CD14-positive monocyte (primary cell): ENCODE measurements around the gene NFE2L2. TPM values are rescaled to one million over a fixed set of nuclear protein-coding genes. Genes with fewer than 3 reads are reported as not detected.

ENCODE experiments used
- DNase-seq, 3 donors: peaks; one replicate each; pipeline ENCODE4 v3.0.0-alpha.2; 2011 to 2022
- H2AFZ ChIP-seq: 2 replicates; pipeline ENCODE4 v1.6.0; 2012; ENCODE audit warnings: mild to moderate bottlenecking, low read depth, low read length, inconsistent platforms; ENCODE audit not compliant: insufficient read depth, poor library complexity, severe bottlenecking
- H3K27ac ChIP-seq, 2 donors: 1 replicate in 1 of 2; 2 replicates in 1 of 2; pipeline ENCODE4 v1.5.1; 2012 to 2013; ENCODE audit warnings: low read length in 2 of 2, control low read depth in 1 of 2, inconsistent platforms in 1 of 2, low read depth in 1 of 2, mild to moderate bottlenecking in 1 of 2
- H3K27me3 ChIP-seq, 2 donors: one replicate each; pipeline versions ENCODE4 v1.6.0 to v1.6.1; 2011 to 2013; ENCODE audit warnings: low read length in 2 of 2; ENCODE audit not compliant: control insufficient read depth in 2 of 2, insufficient read depth in 2 of 2
- H3K36me3 ChIP-seq, 2 donors: replicated peaks in 1 of 2; 1 replicate in 1 of 2; 2 replicates in 1 of 2; pipeline versions ENCODE4 v1.5.1 to v1.6.1; 2012 to 2013; ENCODE audit warnings: low read length in 2 of 2, control low read depth in 1 of 2, inconsistent platforms in 1 of 2, mild to moderate bottlenecking in 1 of 2; ENCODE audit not compliant: insufficient read depth in 2 of 2, control insufficient read depth in 1 of 2
- H3K4me1 ChIP-seq, 2 donors: 1 replicate in 1 of 2; 2 replicates in 1 of 2; pipeline versions ENCODE4 v1.5.1 to v1.6.1; 2012 to 2013; ENCODE audit warnings: low read length in 2 of 2, control low read depth in 1 of 2, inconsistent platforms in 1 of 2, mild to moderate bottlenecking in 1 of 2, moderate library complexity in 1 of 2; ENCODE audit not compliant: insufficient read depth in 2 of 2, control insufficient read depth in 1 of 2
- H3K4me2 ChIP-seq: replicated peaks from 2 replicates; pipeline ENCODE3; 2012; ENCODE audit warnings: low read length, moderate library complexity, mild to moderate bottlenecking; ENCODE audit not compliant: poor library complexity, severe bottlenecking; ENCODE audit errors: extremely low read depth
- H3K4me3 ChIP-seq, 3 experiments: fragments of 200-600 bp in 1 of 3; sonication (generic) in 1 of 3; replicated peaks in 1 of 3; 1 replicate in 2 of 3; 2 replicates in 1 of 3; pipeline ENCODE4 v1.5.1; 2011 to 2013; ENCODE audit warnings: low read length in 3 of 3, mild to moderate bottlenecking in 3 of 3, control low read depth in 2 of 3, low read depth in 2 of 3, inconsistent platforms in 1 of 3, moderate library complexity in 1 of 3
- H3K79me2 ChIP-seq: 2 replicates; pipeline ENCODE4 v1.6.0; 2012; ENCODE audit warnings: mild to moderate bottlenecking, control low read depth, inconsistent platforms, low read length, moderate library complexity; ENCODE audit not compliant: insufficient read depth
- H3K9ac ChIP-seq: 2 replicates; pipeline ENCODE4 v1.6.0; 2017; ENCODE audit warnings: low read length, mild to moderate bottlenecking; ENCODE audit not compliant: insufficient read depth, poor library complexity, severe bottlenecking
- H3K9me3 ChIP-seq, 2 donors: replicated peaks in 1 of 2; 1 replicate in 1 of 2; 2 replicates in 1 of 2; pipeline versions ENCODE4 v1.5.1 to v1.6.1; 2012 to 2013; ENCODE audit warnings: low read length in 2 of 2, control low read depth in 1 of 2; ENCODE audit not compliant: control insufficient read depth in 1 of 2, insufficient read depth in 1 of 2
- H4K20me1 ChIP-seq: 2 replicates; pipeline ENCODE4 v1.6.0; 2012; ENCODE audit warnings: mild to moderate bottlenecking, low read length, control low read depth, moderate library complexity; ENCODE audit not compliant: insufficient read depth
- H3K27ac Mint-ChIP-seq, 7 donors: one replicate each; pipeline ENCODE4 v1.8.0; 2020; ENCODE audit warnings: mild to moderate bottlenecking in 7 of 7, mixed read lengths in 7 of 7, moderate library complexity in 6 of 7, inconsistent platforms in 2 of 7
- H3K27me3 Mint-ChIP-seq, 3 donors: one replicate each; pipeline ENCODE4 v1.8.0; 2021 to 2022; ENCODE audit warnings: low read depth in 3 of 3, mild to moderate bottlenecking in 3 of 3, mixed read lengths in 3 of 3, moderate library complexity in 3 of 3, inconsistent platforms in 1 of 3
- H3K36me3 Mint-ChIP-seq, 2 donors: one replicate each; pipeline ENCODE4 v1.8.0; 2020; ENCODE audit warnings: mixed read lengths in 2 of 2, inconsistent platforms in 1 of 2, mild to moderate bottlenecking in 1 of 2
- H3K4me1 Mint-ChIP-seq: one replicate; pipeline ENCODE4 v1.8.0; 2020; ENCODE audit warnings: mild to moderate bottlenecking, mixed read lengths
- H3K4me3 Mint-ChIP-seq, 2 donors: one replicate each; pipeline ENCODE4 v1.8.0; 2020; ENCODE audit warnings: mild to moderate bottlenecking in 2 of 2, mixed read lengths in 2 of 2, moderate library complexity in 1 of 2
- H3K9me3 Mint-ChIP-seq, 7 donors: one replicate each; pipeline ENCODE4 v1.8.0; 2020 to 2022; ENCODE audit warnings: mixed read lengths in 7 of 7, mild to moderate bottlenecking in 6 of 7, moderate library complexity in 6 of 7, inconsistent platforms in 2 of 7
- CTCF ChIP-seq: fragments of 200-600 bp; IDR thresholded peaks from one replicate; pipeline ENCODE4 v1.8.0; 2022; ENCODE audit warnings: antibody characterized with exemption, mild to moderate bottlenecking
- WGBS: methylation state at CpG from one replicate; pipeline ENCODE4 v1.1.5; 2013; ENCODE audit warnings: missing lambda C conversion rate; ENCODE audit not compliant: insufficient coverage; 5-methylcytosine and 5-hydroxymethylcytosine counted together
- intact Hi-C, 2 donors: fragments of 100-400 bp; cut with micrococcal nuclease; formaldehyde crosslinking; loops; one replicate each; pipeline versions ENCODE4 v1.15.0 to v1.15.1; 2023
- polyA plus RNA-seq, 3 donors: library from polyadenylated mRNA; depleted of rRNA in 1 of 3; unstranded in 2 of 3; stranded (reverse) in 1 of 3; fragments of 300-500 nt in 2 of 3; fragments of >200 nt in 1 of 3; fragmentation: Illumina TruSeq in 2 of 3; gene quantifications; 1 replicate in 2 of 3; 2 replicates in 1 of 3; pipeline ENCODE4 v1.2.3, GENCODE V29; 2012 to 2021

Gene NFE2L2
- polyA plus RNA-seq, 3 donors, result 38.7 to 51.6 (median 46.6) TPM

GRCh38 chr2:177275743-177276055, 11.2 kb upstream of the NFE2L2 start:
- no peak for DNase-seq
- no peak overlapping the region for H3K4me3 ChIP-seq
- Mint-ChIP-seq H3K36me3 (no peaks in the 10 kb centered on the region), H3K4me1 (peaks cover 6% of the 10 kb centered on the region), H3K9me3 (no peaks in the 10 kb centered on the region), H3K27me3 (no peaks in the 10 kb centered on the region), H3K27ac (no peak overlapping the region), H3K4me3 (no peak overlapping the region)
- no peaks in the 10 kb centered on the region for H3K79me2 ChIP-seq
- no peak overlapping the region for H2AFZ ChIP-seq
- H3K4me2 ChIP-seq, result no peak overlapping the region
- intact Hi-C loops, result no loop called here
- no CpG with 5 or more reads among the region's 4 CpGs for WGBS
- H3K27me3 ChIP-seq, result no peaks in the 10 kb centered on the region
- H4K20me1 ChIP-seq, result no peaks in the 10 kb centered on the region
- no peaks in the 10 kb centered on the region for H3K9me3 ChIP-seq
- H3K27ac ChIP-seq, result no peak overlapping the region
- no peak for TF ChIP-seq CTCF
- no peak overlapping the region for H3K9ac ChIP-seq
- H3K36me3 ChIP-seq, result no peaks in the 10 kb centered on the region
- peaks cover 5 to 8% of the 10 kb centered on the region in 2 donors for H3K4me1 ChIP-seq

- no CpG with 5 or more reads among the region's 5 CpGs for WGBS
- Histone ChIP-seq H2AFZ (no peak overlapping the region), H3K27me3 (no peaks in the 10 kb centered on the region), H3K9ac (no peak overlapping the region), H3K4me2 (no peak overlapping the region), H3K27ac (no peak overlapping the region), H3K79me2 (no peaks in the 10 kb centered on the region), H3K36me3 (no peaks in the 10 kb centered on the region), H3K4me3 (no peak overlapping the region), H4K20me1 (no peaks in the 10 kb centered on the region), H3K4me1 (peaks cover 0 to 8% of the 10 kb centered on the region in 2 donors), H3K9me3 (no peaks in the 10 kb centered on the region)
- Mint-ChIP-seq H3K27ac (no peak overlapping the region), H3K4me1 (peaks cover 6% of the 10 kb centered on the region), H3K9me3 (no peaks in the 10 kb centered on the region), H3K36me3 (no peaks in the 10 kb centered on the region), H3K27me3 (no peaks in the 10 kb centered on the region), H3K4me3 (no peak overlapping the region)
- TF ChIP-seq CTCF, result no peak
- intact Hi-C loops, result no loop called here
- DNase-seq, result no peak
These were observed 10.7 kb upstream of the NFE2L2 start for GRCh38 chr2:177275040-177275742.
